22Rv1 (cell line): Measurements from ENCODE around the gene ARHGAP26.

Experiments used
- H3K27ac ChIP-seq: fragments of 450-650 bp; 2 replicates; pipeline ENCODE4 v1.5.1; 2017
- ZFX ChIP-seq: fragments of 450-650 bp; IDR thresholded peaks from 2 replicates; pipeline ENCODE4 v1.6.1; 2017; ENCODE audit warnings: antibody characterized with exemption, borderline replicate concordance
- TF ChIP-seq, protein P1 (sequence below): fragments of 450-650 bp; IDR thresholded peaks from 2 replicates; pipeline ENCODE4 v1.5.1; 2017; ENCODE audit warnings: mild to moderate bottlenecking

The ARHGAP26 gene

DNA sequence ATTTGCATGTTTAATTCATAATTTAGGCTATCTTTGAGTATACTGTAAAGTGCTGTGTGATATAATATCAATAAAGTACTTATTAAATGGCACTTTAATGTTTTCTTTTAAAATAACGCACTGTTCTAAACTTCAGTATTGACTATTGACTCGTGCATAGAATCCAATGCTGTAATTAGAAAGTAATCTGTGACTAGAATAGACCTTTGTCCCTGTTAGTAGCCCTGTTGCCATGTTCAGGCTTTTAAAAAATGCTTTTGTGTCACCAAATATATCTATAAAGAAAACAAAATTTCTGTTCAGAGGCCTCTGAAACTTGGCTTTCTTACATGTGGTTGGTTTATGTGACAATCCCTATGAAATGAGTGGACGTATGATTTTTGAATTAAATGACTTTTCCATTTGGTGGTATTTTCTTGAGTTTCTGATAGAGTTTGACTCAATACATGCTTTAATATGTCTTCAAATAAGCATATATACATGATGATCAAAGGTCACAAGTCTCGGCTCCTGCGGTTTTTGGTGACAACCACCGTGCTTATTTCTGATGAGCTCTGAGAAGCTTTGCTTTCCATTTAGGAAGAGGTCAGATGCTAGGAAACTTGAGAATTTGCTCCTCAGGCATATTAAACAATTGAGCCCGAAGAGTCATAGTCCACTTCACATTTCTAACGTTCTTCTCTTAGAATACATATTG lies 458.6 kb downstream of the ARHGAP26 start:
- no peak for TF ChIP-seq ZFX
- TF ChIP-seq, protein P1, sequence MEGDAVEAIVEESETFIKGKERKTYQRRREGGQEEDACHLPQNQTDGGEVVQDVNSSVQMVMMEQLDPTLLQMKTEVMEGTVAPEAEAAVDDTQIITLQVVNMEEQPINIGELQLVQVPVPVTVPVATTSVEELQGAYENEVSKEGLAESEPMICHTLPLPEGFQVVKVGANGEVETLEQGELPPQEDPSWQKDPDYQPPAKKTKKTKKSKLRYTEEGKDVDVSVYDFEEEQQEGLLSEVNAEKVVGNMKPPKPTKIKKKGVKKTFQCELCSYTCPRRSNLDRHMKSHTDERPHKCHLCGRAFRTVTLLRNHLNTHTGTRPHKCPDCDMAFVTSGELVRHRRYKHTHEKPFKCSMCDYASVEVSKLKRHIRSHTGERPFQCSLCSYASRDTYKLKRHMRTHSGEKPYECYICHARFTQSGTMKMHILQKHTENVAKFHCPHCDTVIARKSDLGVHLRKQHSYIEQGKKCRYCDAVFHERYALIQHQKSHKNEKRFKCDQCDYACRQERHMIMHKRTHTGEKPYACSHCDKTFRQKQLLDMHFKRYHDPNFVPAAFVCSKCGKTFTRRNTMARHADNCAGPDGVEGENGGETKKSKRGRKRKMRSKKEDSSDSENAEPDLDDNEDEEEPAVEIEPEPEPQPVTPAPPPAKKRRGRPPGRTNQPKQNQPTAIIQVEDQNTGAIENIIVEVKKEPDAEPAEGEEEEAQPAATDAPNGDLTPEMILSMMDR = no peak
- no peak overlapping the region for H3K27ac ChIP-seq

- no peak overlapping the region for H3K27ac ChIP-seq
- TF ChIP-seq, protein P1 = no peak
- TF ChIP-seq ZFX = no peak
Measured at GRCh38 chr5:143229426-143229895, 459.3 kb downstream of the ARHGAP26 start.

DNA sequence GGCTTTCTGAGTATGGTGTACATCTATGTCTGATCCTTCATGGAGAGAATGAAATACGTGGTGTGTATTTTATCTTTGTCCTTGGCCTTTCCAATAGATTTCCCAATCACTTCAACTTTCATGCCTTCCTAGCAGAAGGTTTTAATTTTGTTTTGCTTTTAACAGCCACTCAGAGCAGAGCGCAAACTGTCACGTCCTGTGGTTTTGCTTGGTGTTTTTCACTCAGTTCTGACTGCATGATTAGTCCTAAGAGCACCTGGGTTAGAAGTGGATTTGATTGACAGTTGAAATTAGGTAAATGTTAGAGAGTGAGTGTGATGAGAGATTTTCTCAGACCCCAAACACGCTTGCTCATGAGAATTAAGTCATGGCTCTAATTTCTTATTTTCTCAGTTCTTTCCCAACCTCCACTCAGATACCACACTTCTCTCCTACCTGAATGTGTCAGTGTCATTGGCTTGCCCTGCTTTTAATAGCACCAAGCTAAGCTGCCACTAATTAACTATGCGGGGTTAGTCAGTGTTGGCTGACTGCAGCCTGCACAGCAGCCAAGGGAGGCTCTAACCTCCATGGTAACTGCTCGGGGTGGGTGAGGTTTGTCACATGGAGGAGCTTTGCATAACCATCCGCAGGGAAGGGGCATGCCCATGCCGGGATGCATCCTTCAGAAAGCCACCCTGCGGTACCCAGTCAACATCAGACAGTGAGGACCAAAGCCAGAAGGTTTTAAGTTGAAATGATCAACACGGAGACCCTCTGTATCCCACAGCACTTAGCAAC lies 459.9 kb downstream of the ARHGAP26 start:
- no peak overlapping the region for H3K27ac ChIP-seq
- TF ChIP-seq ZFX = no peak
- TF ChIP-seq, protein P1 = no peak

DNA sequence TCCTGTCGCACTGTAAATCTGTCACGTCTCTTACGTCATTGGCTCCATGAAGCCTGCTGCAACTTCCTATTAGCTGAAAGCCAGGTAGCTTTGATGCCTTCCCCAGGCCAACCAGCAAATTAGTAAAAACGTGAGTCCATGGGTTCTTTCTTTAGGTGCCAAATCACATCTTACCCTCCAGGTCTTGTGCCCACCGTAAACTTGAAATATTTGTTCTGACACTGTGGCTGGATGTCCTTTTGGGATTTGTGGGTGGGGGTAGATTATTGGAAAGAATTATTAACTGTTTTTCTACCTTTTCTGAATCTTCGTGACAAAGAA lies 460.5 kb downstream of the ARHGAP26 start:
- no peak for TF ChIP-seq ZFX
- no peak overlapping the region for H3K27ac ChIP-seq

GRCh38 chr5:143231416-143231815 lies 461.2 kb downstream of the ARHGAP26 start:
- no peak overlapping the region for H3K27ac ChIP-seq
- no peak for TF ChIP-seq ZFX
- TF ChIP-seq, protein P1 = no peak

DNA sequence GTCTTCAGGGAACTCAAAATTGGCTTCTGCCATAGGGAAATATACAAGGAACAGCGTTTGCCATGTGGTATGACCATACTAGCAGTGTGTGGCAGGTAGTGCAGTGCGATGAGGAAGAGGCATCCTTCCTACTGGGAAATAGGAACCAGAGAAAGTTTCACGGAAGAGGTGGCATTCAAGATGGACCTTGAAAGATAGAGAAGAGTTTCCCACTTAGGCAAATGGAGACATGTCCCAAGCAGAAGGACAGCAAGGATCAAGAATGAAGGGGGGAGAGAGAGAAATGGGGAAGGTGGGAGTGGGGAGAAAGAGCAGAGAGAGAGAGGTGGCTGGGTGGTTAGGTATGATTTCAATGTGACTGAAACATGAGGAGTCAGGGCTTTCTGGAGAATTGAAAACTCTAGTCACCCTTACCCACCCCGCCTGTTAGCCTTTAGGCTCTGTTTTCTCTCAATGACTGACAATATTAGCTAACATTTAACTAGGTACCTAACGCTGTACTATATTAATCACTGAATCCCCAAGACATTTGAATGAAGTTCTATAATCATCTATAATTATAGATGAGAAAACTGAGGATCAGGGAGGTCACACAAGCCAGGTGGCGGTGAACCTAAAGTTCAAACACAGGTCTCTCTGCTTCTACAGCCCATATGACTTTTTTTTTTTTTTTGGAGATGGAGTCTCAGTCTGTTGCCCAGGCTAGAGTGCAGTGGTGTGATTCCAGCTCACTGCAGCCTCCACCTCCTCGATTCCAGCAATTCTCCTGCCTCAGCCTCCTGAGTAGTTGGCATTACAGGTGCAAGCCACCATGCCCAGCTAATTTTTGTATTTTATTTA lies 462.0 kb downstream of the ARHGAP26 start:
- H3K27ac ChIP-seq = no peak overlapping the region
- TF ChIP-seq ZFX = no peak
- TF ChIP-seq, protein P1 = no peak

DNA sequence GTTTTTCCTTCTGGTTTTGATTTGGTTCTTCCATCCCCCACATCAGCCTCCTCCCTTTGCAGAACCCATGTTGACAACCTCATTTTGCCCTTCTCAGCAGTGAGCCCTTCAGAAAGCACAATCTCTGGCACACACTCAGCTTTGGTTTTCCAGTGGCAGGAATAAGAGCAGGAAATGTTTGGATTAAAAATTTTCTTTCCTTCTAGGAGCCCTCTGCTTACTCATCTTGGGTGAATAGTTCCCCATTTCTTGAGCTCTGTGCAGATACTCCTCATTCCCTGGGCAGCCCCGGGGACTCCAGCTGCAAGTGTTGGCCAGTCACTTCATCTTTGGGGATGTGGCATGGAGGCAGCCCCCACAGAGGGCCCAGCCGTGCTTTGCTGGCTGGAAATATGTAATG lies 462.9 kb downstream of the ARHGAP26 start:
- H3K27ac ChIP-seq = no peak overlapping the region
- no peak for TF ChIP-seq ZFX
- TF ChIP-seq, protein P1 = no peak
